Stimulated activated CD4-positive, alpha-beta T cell treated with anti-CD3 and anti-CD28 coated beads, Interleukin-15, amount 100 ng/mL, for 1 hour (primary cell): ENCODE data around the gene KCNMA1.

Experiments used
- DNase-seq, 2 donors: peaks; one replicate each; pipeline ENCODE4 v3.0.0-alpha.2; 2020; ENCODE audit warnings: low read depth in 1 of 2, low spot score in 1 of 2

Gene KCNMA1

GRCh38 chr10:77104459-77104980 lies 533.1 kb downstream of the KCNMA1 start:
- no peak for DNase-seq

- DNase-seq, result no peak
These were observed 534.4 kb downstream of the KCNMA1 start for GRCh38 chr10:77103213-77103612.

- no peak for DNase-seq
These were observed 536.3 kb downstream of the KCNMA1 start for GRCh38 chr10:77101341-77101740.

- DNase-seq, result no peak
These were observed 538.5 kb downstream of the KCNMA1 start for GRCh38 chr10:77099136-77099535.

- no peak for DNase-seq
These were observed 540.0 kb downstream of the KCNMA1 start for GRCh38 chr10:77097625-77098024.

- DNase-seq, result no peak
These were observed 544.5 kb downstream of the KCNMA1 start for GRCh38 chr10:77093126-77093525.

GRCh38 chr10:77091597-77092165 lies 545.9 kb downstream of the KCNMA1 start:
- DNase-seq, result no peak

- no peak for DNase-seq
These were observed 546.9 kb downstream of the KCNMA1 start for GRCh38 chr10:77090381-77091356.

- no peak for DNase-seq
These were observed 550.2 kb downstream of the KCNMA1 start for GRCh38 chr10:77087366-77087765.

GRCh38 chr10:77086081-77086480 lies 551.5 kb downstream of the KCNMA1 start:
- DNase-seq, result no peak

- DNase-seq, result no peak
These were observed 552.3 kb downstream of the KCNMA1 start for GRCh38 chr10:77085344-77085743.

- DNase-seq, result no peak
These were observed 553.0 kb downstream of the KCNMA1 start for GRCh38 chr10:77084431-77085144.

GRCh38 chr10:77082601-77083252 lies 554.9 kb downstream of the KCNMA1 start:
- no peak for DNase-seq

- DNase-seq, result no peak
These were observed 556.1 kb downstream of the KCNMA1 start for GRCh38 chr10:77081481-77081891.

- DNase-seq, result no peak
These were observed 557.1 kb downstream of the KCNMA1 start for GRCh38 chr10:77080361-77081027.

GRCh38 chr10:77079592-77080300 lies 557.9 kb downstream of the KCNMA1 start:
- no peak for DNase-seq

- no peak for DNase-seq
These were observed 560.2 kb downstream of the KCNMA1 start for GRCh38 chr10:77077316-77077945.

- no peak for DNase-seq
These were observed 561.7 kb downstream of the KCNMA1 start for GRCh38 chr10:77075926-77076325.

GRCh38 chr10:77074104-77074624 lies 563.4 kb downstream of the KCNMA1 start:
- no peak for DNase-seq
